Caco-2 (cell line): ENCODE data around the gene ELOVL7. TPM values are rescaled to one million over a fixed set of nuclear protein-coding genes. Genes with fewer than 3 reads are reported as not detected.
"Not testable (repeated sequence)": the region's sequence is repeated elsewhere in the genome, so short reads cannot be mapped to it uniquely, and the experiment has no call there.

ENCODE experiments used
- BruUV-seq: library from RNA; stranded (reverse); fragments of 400-500 nt; replicated peaks from 2 replicates; lab custom pipeline; 2021; lab: Mats Ljungman, UMichigan
- CTCF ChIA-PET: fragments of 300-600 bp; sonication (Branson Sonifier 250); formaldehyde crosslinking; loops from one replicate; lab custom pipeline; 2022; ENCODE audit warnings: antibody characterized with exemption; lab: Charles Lee
- POLR2A ChIA-PET: fragments of 300-600 bp; sonication (Branson Sonifier 250); formaldehyde crosslinking; loops from one replicate; lab custom pipeline; 2022; ENCODE audit warnings: antibody characterized with exemption; lab: Charles Lee
- DNase-seq, 2 experiments: peaks; one replicate each; pipeline versions ENCODE4 v3.0.0 to v3.0.0-alpha.2; 2020 to 2022
- H3K27me3 ChIP-seq: replicated peaks from 2 replicates; pipeline ENCODE4 v1.6.0; 2011; ENCODE audit warnings: low read length; ENCODE audit not compliant: control insufficient read depth, insufficient read depth
- H3K36me3 ChIP-seq: 2 replicates; pipeline ENCODE4 v1.5.1; 2011; ENCODE audit warnings: low read length; ENCODE audit not compliant: control insufficient read depth, insufficient read depth
- H3K4me1 ChIP-seq: fragments of 250-450 bp; sonication (Bioruptor Pico); 2 replicates; pipeline ENCODE4 v1.5.1; 2020; ENCODE audit warnings: mild to moderate bottlenecking
- H3K4me3 ChIP-seq: 2 replicates; pipeline ENCODE4 v1.5.1; 2011; ENCODE audit warnings: low read depth, mild to moderate bottlenecking, control low read depth, low read length
- H3K9me3 ChIP-seq: fragments of 250-450 bp; sonication (Bioruptor Pico); 2 replicates; pipeline ENCODE4 v1.5.1; 2020; ENCODE audit warnings: mild to moderate bottlenecking, moderate library complexity
- H3K27ac Mint-ChIP-seq: one replicate; pipeline ENCODE4 v1.8.0; 2022; ENCODE audit warnings: mixed read lengths; ENCODE audit not compliant: unreplicated experiment
- H3K27me3 Mint-ChIP-seq: one replicate; pipeline ENCODE4 v1.8.0; 2022; ENCODE audit warnings: mixed read lengths; ENCODE audit not compliant: insufficient read depth, unreplicated experiment
- H3K36me3 Mint-ChIP-seq: one replicate; pipeline ENCODE4 v1.8.0; 2022; ENCODE audit warnings: mild to moderate bottlenecking, mixed read lengths; ENCODE audit not compliant: insufficient read depth, unreplicated experiment
- H3K4me1 Mint-ChIP-seq: one replicate; pipeline ENCODE4 v1.8.0; 2022; ENCODE audit warnings: low read depth, mixed read lengths; ENCODE audit not compliant: unreplicated experiment
- H3K4me3 Mint-ChIP-seq: one replicate; pipeline ENCODE4 v1.8.0; 2022; ENCODE audit warnings: mild to moderate bottlenecking, moderate library complexity, mixed read lengths; ENCODE audit not compliant: unreplicated experiment
- H3K9me3 Mint-ChIP-seq: one replicate; pipeline ENCODE4 v1.8.0; 2022; ENCODE audit warnings: mixed read lengths; ENCODE audit not compliant: unreplicated experiment
- CTCF ChIP-seq, 2 experiments: fragments of 200-600 bp in 1 of 2; IDR thresholded peaks; 1 replicate in 1 of 2; 2 replicates in 1 of 2; pipeline versions ENCODE4 v1.5.1 to v1.8.0; 2011 to 2022; ENCODE audit warnings: antibody characterized with exemption in 1 of 2, control low read depth in 1 of 2, inconsistent platforms in 1 of 2, low read depth in 1 of 2, low read length in 1 of 2, mild to moderate bottlenecking in 1 of 2, moderate library complexity in 1 of 2; ENCODE audit not compliant: insufficient read depth in 1 of 2, severe bottlenecking in 1 of 2, unreplicated experiment in 1 of 2
- intact Hi-C: fragments of 100-400 bp; cut with micrococcal nuclease; formaldehyde crosslinking; loops from one replicate; pipeline ENCODE4 v1.10.0; 2022; ENCODE audit not compliant: unreplicated experiment
- total RNA-seq: library from RNA; stranded (reverse); gene quantifications from 2 replicates; pipeline ENCODE4 v1.2.3, GENCODE V29; 2022

ELOVL7 gene
- total RNA-seq, 1 experiment from 2014 or later: 16.4 TPM

- peaks cover 18% of the 10 kb centered on the region for H3K9me3 Mint-ChIP-seq
- Histone ChIP-seq H3K4me3 (no peak overlapping the region), H3K9me3 (peaks cover 10% of the 10 kb centered on the region), H3K27me3 (no peaks in the 10 kb centered on the region), H3K4me1 (no peaks in the 10 kb centered on the region), H3K36me3 (no peaks in the 10 kb centered on the region)
- no peaks in the 10 kb centered on the region for H3K27me3 Mint-ChIP-seq
- intact Hi-C loops: no loop called here
- TF ChIP-seq CTCF (IDR thresholded peaks at IDR 0.05; ENCODE audit: insufficient read depth in 1 of 2, low read depth in 1 of 2, low read length in 1 of 2, severe bottlenecking in 1 of 2, unreplicated experiment in 1 of 2): no peak
- no peaks in the 10 kb centered on the region for H3K4me1 Mint-ChIP-seq
- ChIA-PET CTCF (no interaction called here), POLR2A (no interaction called here)
- H3K27ac Mint-ChIP-seq: no peak overlapping the region
- no peaks in the 10 kb centered on the region for H3K36me3 Mint-ChIP-seq
- DNase-seq: no peak
- no TSS peak for BruUV-seq
- H3K4me3 Mint-ChIP-seq: no peak overlapping the region
Observed at GRCh38 chr5:60870857-60871256, 26.8 kb upstream of the ELOVL7 start.

GRCh38 chr5:60860572-60860971 is 16.5 kb upstream of the ELOVL7 start:
- CTCF ChIA-PET, POLR2A ChIA-PET: not testable (repeated sequence)

GRCh38 chr5:60856066-60856465 is 12.0 kb upstream of the ELOVL7 start:
- no peaks in the 10 kb centered on the region for H3K27me3 Mint-ChIP-seq
- no peaks in the 10 kb centered on the region for H3K4me1 Mint-ChIP-seq
- peaks cover 1% of the 10 kb centered on the region for H3K9me3 Mint-ChIP-seq
- no peaks in the 10 kb centered on the region for H3K27me3 ChIP-seq
- POLR2A ChIA-PET: no interaction called here
- no peaks in the 10 kb centered on the region for H3K36me3 ChIP-seq
- CTCF ChIA-PET: no interaction called here
- no peak overlapping the region for H3K4me3 ChIP-seq
- H3K27ac Mint-ChIP-seq: no peak overlapping the region
- H3K9me3 ChIP-seq: no peaks in the 10 kb centered on the region
- no peak overlapping the region for H3K4me3 Mint-ChIP-seq
- intact Hi-C loops: no loop called here
- TF ChIP-seq CTCF (IDR thresholded peaks at IDR 0.05; ENCODE audit: insufficient read depth in 1 of 2, low read depth in 1 of 2, low read length in 1 of 2, severe bottlenecking in 1 of 2, unreplicated experiment in 1 of 2): no peak
- H3K36me3 Mint-ChIP-seq: no peaks in the 10 kb centered on the region
- peaks cover 40% of the 10 kb centered on the region for H3K4me1 ChIP-seq
- BruUV-seq: no TSS peak
- no peak for DNase-seq

More at GRCh38 chr5:60860572-60860971, 16.5 kb upstream of the ELOVL7 start:
- H3K4me3 ChIP-seq, DNase-seq, H3K27me3 Mint-ChIP-seq, H3K36me3 Mint-ChIP-seq, H3K4me1 ChIP-seq, intact Hi-C loops, BruUV-seq, H3K27me3 ChIP-seq, H3K4me1 Mint-ChIP-seq, H3K9me3 Mint-ChIP-seq, H3K9me3 ChIP-seq, H3K36me3 ChIP-seq, H3K4me3 Mint-ChIP-seq, H3K27ac Mint-ChIP-seq: not testable (repeated sequence)

GRCh38 chr5:60852940-60853339 is 8.9 kb upstream of the ELOVL7 start:
- no peak overlapping the region for H3K27ac Mint-ChIP-seq
- no peak overlapping the region for H3K4me3 Mint-ChIP-seq
- BruUV-seq: no TSS peak
- intact Hi-C loops: no loop called here
- no peak for TF ChIP-seq CTCF (IDR thresholded peaks at IDR 0.05; ENCODE audit: insufficient read depth in 1 of 2, low read depth in 1 of 2, low read length in 1 of 2, severe bottlenecking in 1 of 2, unreplicated experiment in 1 of 2)
- no peaks in the 10 kb centered on the region for H3K4me1 Mint-ChIP-seq
- no peak overlapping the region for H3K4me3 ChIP-seq
- no peaks in the 10 kb centered on the region for H3K27me3 Mint-ChIP-seq
- no peaks in the 10 kb centered on the region for H3K36me3 ChIP-seq
- H3K9me3 ChIP-seq: no peaks in the 10 kb centered on the region
- H3K36me3 Mint-ChIP-seq: no peaks in the 10 kb centered on the region
- CTCF ChIA-PET: no interaction called here
- no peaks in the 10 kb centered on the region for H3K9me3 Mint-ChIP-seq
- peak; percentile 69 to 83 for DNase-seq
- peaks cover 40% of the 10 kb centered on the region for H3K4me1 ChIP-seq
- POLR2A ChIA-PET: interaction anchor here (1.1 kb wide), 1 partner anchor 92 kb away, joined by 5 read pairs; the partner anchor contains the start of genes ERCC8 and NDUFAF2
- H3K27me3 ChIP-seq: no peaks in the 10 kb centered on the region
